LNCAP (cell line): ENCODE data around the gene KIRREL3.

Experiments
- CTCF ChIP-seq: fragments of 450-650 bp; IDR thresholded peaks from 2 replicates; pipeline ENCODE4 v1.5.1; 2017; ENCODE audit warnings: mild to moderate bottlenecking

The KIRREL3 gene

GRCh38 chr11:126383339-126384335 lies 616.9 kb downstream of the KIRREL3 start:
- TF ChIP-seq CTCF = no peak

GRCh38 chr11:126380909-126381308 lies 619.7 kb downstream of the KIRREL3 start:
- TF ChIP-seq CTCF = no peak

GRCh38 chr11:126378763-126379162 lies 621.8 kb downstream of the KIRREL3 start:
- TF ChIP-seq CTCF = no peak

GRCh38 chr11:126375726-126376125 lies 624.8 kb downstream of the KIRREL3 start:
- TF ChIP-seq CTCF = no peak
